Cardiac fibroblast (primary cell): ENCODE data around the gene ZNF777.

Experiments
- DNase-seq, 2 donors: peaks; one replicate each; pipeline versions ENCODE4 v3.0.0 to v3.0.0-alpha.2; 2010; ENCODE audit warnings: low read depth in 2 of 2
- H3K4me3 ChIP-seq, 2 donors: replicated peaks in 1 of 2; 1 replicate in 1 of 2; 2 replicates in 1 of 2; pipeline ENCODE4 v1.5.1; 2011; ENCODE audit warnings: low read depth in 2 of 2, low read length in 2 of 2, mild to moderate bottlenecking in 2 of 2, moderate library complexity in 1 of 2
- CTCF ChIP-seq: IDR thresholded peaks from one replicate; pipeline ENCODE4 v1.5.1; 2011; ENCODE audit warnings: low read depth, mild to moderate bottlenecking, low read length, inconsistent platforms

ZNF777 gene

DNA sequence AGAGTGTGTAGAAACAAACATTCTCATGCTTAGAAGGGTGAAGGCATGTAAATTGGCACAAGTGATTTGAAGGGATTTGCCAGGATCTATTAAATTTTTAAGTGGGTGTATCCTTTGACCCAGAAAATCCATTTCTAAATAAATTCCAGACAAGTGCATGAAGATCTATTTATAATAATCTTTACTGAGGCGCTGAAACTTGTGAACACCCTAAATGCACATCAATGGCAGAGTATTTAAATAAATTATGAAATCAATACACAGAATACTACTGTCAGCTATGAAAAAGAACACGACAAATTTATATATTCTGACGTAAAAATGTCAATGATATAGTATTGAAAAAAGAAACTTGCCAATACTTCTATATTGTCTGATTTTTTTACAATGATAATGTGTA is 17.9 kb downstream of the ZNF777 start:
- no peak for TF ChIP-seq CTCF
- no peak for DNase-seq
- no peak overlapping the region for H3K4me3 ChIP-seq

DNA sequence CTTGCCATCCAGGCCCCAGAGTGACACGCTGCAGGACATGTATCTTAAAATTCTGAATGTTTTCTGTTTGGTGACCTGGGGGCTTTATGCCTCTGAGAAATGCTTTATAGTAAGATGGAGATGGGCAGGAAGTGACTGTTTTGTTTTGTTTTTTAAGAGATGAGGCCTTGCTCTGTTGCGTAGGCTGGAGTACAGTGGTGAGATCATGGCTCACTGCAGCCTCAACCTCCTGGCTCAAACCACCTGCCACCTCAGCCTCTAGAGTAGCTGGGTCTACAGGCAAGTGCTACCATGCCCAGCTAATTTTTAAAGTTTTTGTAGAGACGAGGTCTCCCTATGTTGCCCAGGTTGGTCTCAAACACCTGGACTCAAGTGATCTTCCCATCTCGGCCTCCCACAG is 20.6 kb downstream of the ZNF777 start:
- no peak for TF ChIP-seq CTCF
- no peak overlapping the region for H3K4me3 ChIP-seq
- peak in 1 of 2 donors; percentile 11 for DNase-seq

DNA sequence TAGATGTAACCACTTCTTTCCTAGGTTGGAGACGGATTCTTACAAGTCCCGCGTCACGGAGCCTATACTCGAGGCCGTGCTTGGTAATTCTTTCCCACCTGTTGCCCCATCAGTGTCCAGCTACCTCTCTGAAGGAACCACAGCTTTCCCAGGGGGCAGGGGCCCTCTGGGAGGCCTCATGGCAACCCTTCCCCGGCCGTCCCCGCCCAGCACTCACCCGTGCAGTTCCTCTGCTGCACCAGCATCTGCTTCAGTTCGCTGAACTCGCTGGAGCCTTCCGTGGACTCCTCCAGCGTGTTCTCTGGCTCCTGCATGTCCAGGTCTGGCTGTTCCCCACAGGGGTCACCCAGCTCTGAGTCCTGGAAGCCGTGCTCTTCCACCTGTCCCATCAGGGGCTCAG is 24.5 kb downstream of the ZNF777 start:
- TF ChIP-seq CTCF: no peak
- DNase-seq: no peak
- H3K4me3 ChIP-seq: no peak overlapping the region

- no peak for TF ChIP-seq CTCF
- no peak overlapping the region for H3K4me3 ChIP-seq
- no peak for DNase-seq
Measured at GRCh38 chr7:149433124-149433523, 27.7 kb downstream of the ZNF777 start.

- no peak for DNase-seq
- no peak for TF ChIP-seq CTCF
- no peak overlapping the region for H3K4me3 ChIP-seq
Measured at GRCh38 chr7:149432121-149432691, 28.7 kb downstream of the ZNF777 start.

DNA sequence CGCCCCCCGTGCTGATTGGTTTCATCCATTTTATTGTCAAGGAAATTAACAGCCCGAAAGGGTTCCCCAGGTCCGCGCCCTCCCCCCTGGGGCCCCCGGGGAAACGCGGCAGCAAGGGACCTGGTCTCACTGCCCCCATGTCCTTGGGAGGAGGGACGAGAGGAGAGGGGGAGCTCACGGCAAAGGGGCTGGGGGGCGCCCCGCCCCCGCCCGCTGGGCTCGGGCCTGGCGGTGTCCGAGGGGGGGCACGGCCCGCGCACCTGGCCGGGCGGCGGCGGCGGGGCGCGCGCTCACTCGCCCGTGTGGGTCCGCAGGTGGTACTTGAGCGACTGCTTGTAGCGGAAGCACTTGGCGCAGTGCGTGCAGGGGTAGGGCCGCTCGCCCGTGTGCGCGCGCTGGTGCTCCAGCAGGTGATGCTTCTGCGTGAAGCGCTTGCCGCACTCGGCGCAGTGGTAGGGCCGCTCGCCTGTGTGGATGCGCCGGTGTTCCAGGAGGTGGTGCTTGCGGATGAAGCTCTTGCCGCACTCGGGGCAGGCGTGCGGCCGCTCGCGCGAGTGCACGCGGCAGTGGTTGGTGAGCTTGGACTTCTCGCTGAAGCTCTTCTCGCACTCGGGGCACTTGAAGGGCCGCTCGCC is 29.3 kb downstream of the ZNF777 start:
- TF ChIP-seq CTCF: no peak
- DNase-seq: no peak

GRCh38 chr7:149430192-149430591 is 30.7 kb downstream of the ZNF777 start:
- no peak for DNase-seq
- no peak overlapping the region for H3K4me3 ChIP-seq
- no peak for TF ChIP-seq CTCF

More for the DNA sequence above, 29.3 kb downstream of the ZNF777 start:
- H3K4me3 ChIP-seq: no peak overlapping the region
